ENCODE data around the gene FNBP1L. TPM values are rescaled to one million over a fixed set of nuclear protein-coding genes. Genes with fewer than 3 reads are reported as not detected.
"Not testable (repeated sequence)": the region's sequence is repeated elsewhere in the genome, so short reads cannot be mapped to it uniquely, and the experiment has no call there.

Gene FNBP1L
- total RNA-seq, 1 donor from 2014 or later, result 57.8 TPM

GRCh38 chr1:93549131-93549530, 101.2 kb downstream of the FNBP1L start:
- Mint-ChIP-seq H3K36me3 (ENCODE audit: low read depth, unreplicated experiment) (peaks cover 4% of the 10 kb centered on the region), H3K4me1 (ENCODE audit: low read depth, unreplicated experiment) (peaks cover 31% of the 10 kb centered on the region), H3K9me3 (ENCODE audit: unreplicated experiment) (no peaks in the 10 kb centered on the region), H3K4me3 (ENCODE audit: unreplicated experiment) (no peak overlapping the region), H3K27me3 (ENCODE audit: low read depth, unreplicated experiment) (no peaks in the 10 kb centered on the region), H3K27ac (ENCODE audit: unreplicated experiment) (no peak overlapping the region)
- FAIRE-seq, result no peak
- Histone ChIP-seq H3K27ac (ENCODE audit: low read depth, low read length) (no peak overlapping the region), H3K4me2 (ENCODE audit: low read length) (no peak overlapping the region), H3K9me3 (ENCODE audit: insufficient read depth, low read depth, low read length) (no peaks in the 10 kb centered on the region), H3K79me2 (ENCODE audit: insufficient read depth, low read length) (no peaks in the 10 kb centered on the region), H3K27me3 (ENCODE audit: insufficient read depth, low read length) (no peaks in the 10 kb centered on the region), H3K9ac (ENCODE audit: low read length) (no peak overlapping the region), H2AFZ (ENCODE audit: low read depth, low read length) (no peak overlapping the region), H3K4me3 (ENCODE audit: insufficient read depth, low read depth, low read length) (no peak overlapping the region), H3K4me1 (ENCODE audit: insufficient read depth, low read length) (peaks cover 16% of the 10 kb centered on the region), H4K20me1 (ENCODE audit: insufficient read depth, low read length) (peaks cover 10% of the 10 kb centered on the region), H3K36me3 (ENCODE audit: insufficient read depth, low read length) (peaks cover 13% of the 10 kb centered on the region)
- DNase-seq (ENCODE audit: low read depth), result no peak
- TF ChIP-seq EZH2 (IDR thresholded peaks at IDR 0.05; ENCODE audit: insufficient read depth, low read length), result no peak

- H3K36me3 ChIP-seq (ENCODE audit: insufficient read depth, low read length), result peaks cover 13% of the 10 kb centered on the region
Measured at GRCh38 chr1:93549811-93550210, 101.9 kb downstream of the FNBP1L start.

GRCh38 chr1:93552741-93553455, 105.0 kb downstream of the FNBP1L start:
- H3K79me2 ChIP-seq (ENCODE audit: insufficient read depth, low read length), result no peaks in the 10 kb centered on the region
- peak overlapping the region; percentile 58 for H3K27ac ChIP-seq (ENCODE audit: low read depth, low read length)
- no peak overlapping the region for H3K27ac Mint-ChIP-seq (ENCODE audit: unreplicated experiment)
- no peaks in the 10 kb centered on the region for H3K27me3 Mint-ChIP-seq (ENCODE audit: low read depth, unreplicated experiment)
- H3K9me3 ChIP-seq (ENCODE audit: insufficient read depth, low read depth, low read length), result no peaks in the 10 kb centered on the region
- H3K9ac ChIP-seq (ENCODE audit: low read length), result no peak overlapping the region
- peaks cover 18% of the 10 kb centered on the region for H3K4me1 ChIP-seq (ENCODE audit: insufficient read depth, low read length)
- no peak overlapping the region for H3K4me3 ChIP-seq (ENCODE audit: insufficient read depth, low read depth, low read length)
- FAIRE-seq, result peak; percentile 71
- H3K4me3 Mint-ChIP-seq (ENCODE audit: unreplicated experiment), result peak overlapping the region; percentile 56
- peaks cover 13% of the 10 kb centered on the region for H3K36me3 ChIP-seq (ENCODE audit: insufficient read depth, low read length)
- peak; percentile 82 for DNase-seq (ENCODE audit: low read depth)
- H3K36me3 Mint-ChIP-seq (ENCODE audit: low read depth, unreplicated experiment), result peaks cover 4% of the 10 kb centered on the region
- H3K4me2 ChIP-seq (ENCODE audit: low read length), result peak overlapping the region; percentile 72
- peaks cover 13% of the 10 kb centered on the region for H4K20me1 ChIP-seq (ENCODE audit: insufficient read depth, low read length)
- H3K27me3 ChIP-seq (ENCODE audit: insufficient read depth, low read length), result no peaks in the 10 kb centered on the region
- peaks cover 38% of the 10 kb centered on the region for H3K4me1 Mint-ChIP-seq (ENCODE audit: low read depth, unreplicated experiment)
- H2AFZ ChIP-seq (ENCODE audit: low read depth, low read length), result no peak overlapping the region
- TF ChIP-seq CTCF (IDR thresholded peaks at IDR 0.05; ENCODE audit: insufficient read depth, low read depth, low read length) (no peak), EZH2 (IDR thresholded peaks at IDR 0.05; ENCODE audit: insufficient read depth, low read length) (no peak)
- H3K9me3 Mint-ChIP-seq (ENCODE audit: unreplicated experiment), result no peaks in the 10 kb centered on the region

More at GRCh38 chr1:93549811-93550210, 101.9 kb downstream of the FNBP1L start:
- Histone ChIP-seq H3K9ac (ENCODE audit: low read length) (no peak overlapping the region), H3K27ac (ENCODE audit: low read depth, low read length) (no peak overlapping the region), H3K4me2 (ENCODE audit: low read length) (no peak overlapping the region), H3K79me2 (ENCODE audit: insufficient read depth, low read length) (no peaks in the 10 kb centered on the region), H4K20me1 (ENCODE audit: insufficient read depth, low read length) (peaks cover 10% of the 10 kb centered on the region), H2AFZ (ENCODE audit: low read depth, low read length) (no peak overlapping the region), H3K27me3 (ENCODE audit: insufficient read depth, low read length) (no peaks in the 10 kb centered on the region), H3K9me3 (ENCODE audit: insufficient read depth, low read depth, low read length) (no peaks in the 10 kb centered on the region), H3K4me1 (ENCODE audit: insufficient read depth, low read length) (peaks cover 18% of the 10 kb centered on the region), H3K4me3 (ENCODE audit: insufficient read depth, low read depth, low read length) (no peak overlapping the region)
- H3K4me1 Mint-ChIP-seq (ENCODE audit: low read depth, unreplicated experiment), result peaks cover 37% of the 10 kb centered on the region
- H3K9me3 Mint-ChIP-seq (ENCODE audit: unreplicated experiment), result no peaks in the 10 kb centered on the region
- DNase-seq (ENCODE audit: low read depth) (no peak), FAIRE-seq (no peak)
- no peak overlapping the region for H3K27ac Mint-ChIP-seq (ENCODE audit: unreplicated experiment)
- peaks cover 4% of the 10 kb centered on the region for H3K36me3 Mint-ChIP-seq (ENCODE audit: low read depth, unreplicated experiment)
- H3K4me3 Mint-ChIP-seq (ENCODE audit: unreplicated experiment), result no peak overlapping the region
- TF ChIP-seq CTCF (IDR thresholded peaks at IDR 0.05; ENCODE audit: insufficient read depth, low read depth, low read length) (no peak), EZH2 (IDR thresholded peaks at IDR 0.05; ENCODE audit: insufficient read depth, low read length) (no peak)
- H3K27me3 Mint-ChIP-seq (ENCODE audit: low read depth, unreplicated experiment), result no peaks in the 10 kb centered on the region

GRCh38 chr1:93553886-93554490, 106.1 kb downstream of the FNBP1L start:
- not testable (repeated sequence) for H3K27ac ChIP-seq (ENCODE audit: low read depth, low read length); H3K9me3 ChIP-seq (ENCODE audit: insufficient read depth, low read depth, low read length); H3K27me3 Mint-ChIP-seq (ENCODE audit: low read depth, unreplicated experiment); H3K4me2 ChIP-seq (ENCODE audit: low read length); H3K27me3 ChIP-seq (ENCODE audit: insufficient read depth, low read length); H3K4me3 ChIP-seq (ENCODE audit: insufficient read depth, low read depth, low read length); H3K36me3 Mint-ChIP-seq (ENCODE audit: low read depth, unreplicated experiment); H3K9ac ChIP-seq (ENCODE audit: low read length); H2AFZ ChIP-seq (ENCODE audit: low read depth, low read length); H3K9me3 Mint-ChIP-seq (ENCODE audit: unreplicated experiment); H3K4me3 Mint-ChIP-seq (ENCODE audit: unreplicated experiment); H3K79me2 ChIP-seq (ENCODE audit: insufficient read depth, low read length); H3K27ac Mint-ChIP-seq (ENCODE audit: unreplicated experiment)
- peaks cover 39% of the 10 kb centered on the region for H3K4me1 Mint-ChIP-seq (ENCODE audit: low read depth, unreplicated experiment)
- DNase-seq (ENCODE audit: low read depth) (peak; percentile 50), FAIRE-seq (peak; percentile 23)
- peaks cover 10% of the 10 kb centered on the region for H3K36me3 ChIP-seq (ENCODE audit: insufficient read depth, low read length)
- H3K4me1 ChIP-seq (ENCODE audit: insufficient read depth, low read length), result peaks cover 18% of the 10 kb centered on the region
- peaks cover 13% of the 10 kb centered on the region for H4K20me1 ChIP-seq (ENCODE audit: insufficient read depth, low read length)

Data from astrocyte (in vitro differentiated cells and primary cell).